ENCODE measurements around the gene CEACAM6. TPM values are rescaled to one million over a fixed set of nuclear protein-coding genes. Genes with fewer than 3 reads are reported as not detected.

The CEACAM6 gene
- total RNA-seq (under 1 TPM in 4 of 7 donors, not detected in 3; 0.10 to 0.84 (median 0.29) TPM), polyA plus RNA-seq (under 1 TPM in 1 of 2 donors, not detected in 1; 0.07 TPM)
- long read RNA-seq, donor 1, result 0 reads
- long read RNA-seq, donor 2, partial matches to known transcripts, result 0 of 1 reads
- long read RNA-seq, donor 2, other reads (novel, unspliced or antisense), result 0 of 1 reads
- long read RNA-seq, donor 3, result 0 reads

- intact Hi-C loops (cut with DNase I), result no loop called here
- H3K4me3 ChIP-seq, result no peak within 1 kb of the TSS
- WGBS, 3 donors, result 33 to 53% (median 34%) methylated on average over 3 of the region's 3 CpGs
- TF ChIP-seq POLR2A (IDR thresholded peaks at IDR 0.05), result no peak
- TF ChIP-seq EP300 (IDR thresholded peaks at IDR 0.05), result no peak
- TF ChIP-seq, protein P1, sequence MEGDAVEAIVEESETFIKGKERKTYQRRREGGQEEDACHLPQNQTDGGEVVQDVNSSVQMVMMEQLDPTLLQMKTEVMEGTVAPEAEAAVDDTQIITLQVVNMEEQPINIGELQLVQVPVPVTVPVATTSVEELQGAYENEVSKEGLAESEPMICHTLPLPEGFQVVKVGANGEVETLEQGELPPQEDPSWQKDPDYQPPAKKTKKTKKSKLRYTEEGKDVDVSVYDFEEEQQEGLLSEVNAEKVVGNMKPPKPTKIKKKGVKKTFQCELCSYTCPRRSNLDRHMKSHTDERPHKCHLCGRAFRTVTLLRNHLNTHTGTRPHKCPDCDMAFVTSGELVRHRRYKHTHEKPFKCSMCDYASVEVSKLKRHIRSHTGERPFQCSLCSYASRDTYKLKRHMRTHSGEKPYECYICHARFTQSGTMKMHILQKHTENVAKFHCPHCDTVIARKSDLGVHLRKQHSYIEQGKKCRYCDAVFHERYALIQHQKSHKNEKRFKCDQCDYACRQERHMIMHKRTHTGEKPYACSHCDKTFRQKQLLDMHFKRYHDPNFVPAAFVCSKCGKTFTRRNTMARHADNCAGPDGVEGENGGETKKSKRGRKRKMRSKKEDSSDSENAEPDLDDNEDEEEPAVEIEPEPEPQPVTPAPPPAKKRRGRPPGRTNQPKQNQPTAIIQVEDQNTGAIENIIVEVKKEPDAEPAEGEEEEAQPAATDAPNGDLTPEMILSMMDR (IDR thresholded peaks at IDR 0.05), result no peak
- no peak for DNase-seq
- no peak within 1 kb of the TSS for H3K27ac ChIP-seq
- H3K27me3 ChIP-seq, result no peaks in the 10 kb centered on the region
- H3K4me1 ChIP-seq (ENCODE audit: insufficient read depth), result no peaks in the 10 kb centered on the region
- no peaks in the 10 kb centered on the region for H3K9me3 ChIP-seq
- H3K36me3 ChIP-seq, result no peaks in the 10 kb centered on the region
Observed at GRCh38 chr19:41755328-41755913, at the start of gene CEACAM6. CEACAM6 (plus strand) TSS chr19:41755530; CDS start chr19:41755639, 109 bp downstream.

- whole genome bisulfite sequencing, 3 donors, result 10 to 13% (median 12%) methylated on average over 26 of the region's 26 CpGs
- intact Hi-C loops (cut with DNase I), result no loop called here
Observed at GRCh38 chr19:41706741-41707501, 48.4 kb upstream of the CEACAM6 start.

DNA sequence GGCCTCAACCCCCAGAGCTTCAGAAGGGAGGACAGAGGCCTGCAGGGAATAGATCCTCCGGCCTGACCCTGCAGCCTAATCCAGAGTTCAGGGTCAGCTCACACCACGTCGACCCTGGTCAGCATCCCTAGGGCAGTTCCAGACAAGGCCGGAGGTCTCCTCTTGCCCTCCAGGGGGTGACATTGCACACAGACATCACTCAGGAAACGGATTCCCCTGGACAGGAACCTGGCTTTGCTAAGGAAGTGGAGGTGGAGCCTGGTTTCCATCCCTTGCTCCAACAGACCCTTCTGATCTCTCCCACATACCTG, 47.9 kb upstream of the CEACAM6 start:
- DNase-seq, result no peak
- H3K36me3 ChIP-seq, result no peaks in the 10 kb centered on the region
- no peaks in the 10 kb centered on the region for H3K9me3 ChIP-seq
- no peak overlapping the region for H3K4me3 ChIP-seq
- TF ChIP-seq EP300 (IDR thresholded peaks at IDR 0.05) (no peak), POLR2A (IDR thresholded peaks at IDR 0.05) (no peak)
- TF ChIP-seq, protein P1 (IDR thresholded peaks at IDR 0.05), result no peak
- WGBS, 3 donors, result 38 to 41% (median 38%) methylated on average over 5 of the region's 5 CpGs
- intact Hi-C loops (cut with DNase I), result no loop called here
- H3K4me1 ChIP-seq (ENCODE audit: insufficient read depth), result no peaks in the 10 kb centered on the region
- no peak overlapping the region for H3K27ac ChIP-seq
- no peaks in the 10 kb centered on the region for H3K27me3 ChIP-seq

More at GRCh38 chr19:41706741-41707501, 48.4 kb upstream of the CEACAM6 start:
- no peaks in the 10 kb centered on the region for H3K27me3 ChIP-seq
- H3K4me1 ChIP-seq (ENCODE audit: insufficient read depth), result no peaks in the 10 kb centered on the region
- H3K4me3 ChIP-seq, result no peak overlapping the region
- no peaks in the 10 kb centered on the region for H3K36me3 ChIP-seq
- no peak for DNase-seq
- no peaks in the 10 kb centered on the region for H3K9me3 ChIP-seq
- no peak for TF ChIP-seq POLR2A (IDR thresholded peaks at IDR 0.05)
- H3K27ac ChIP-seq, result no peak overlapping the region

- no peak overlapping the region for H3K27ac ChIP-seq
- intact Hi-C loops (cut with DNase I), result no loop called here
Observed at GRCh38 chr19:41707871-41708371, 47.4 kb upstream of the CEACAM6 start.

More at GRCh38 chr19:41707871-41708371, 47.4 kb upstream of the CEACAM6 start:
- Histone ChIP-seq H3K4me1 (ENCODE audit: insufficient read depth) (no peaks in the 10 kb centered on the region), H3K27me3 (no peaks in the 10 kb centered on the region), H3K9me3 (no peaks in the 10 kb centered on the region), H3K4me3 (no peak overlapping the region), H3K36me3 (no peaks in the 10 kb centered on the region)
- no peak for DNase-seq
- WGBS, 3 donors, result 70 to 75% (median 71%) methylated on average over 3 to 5 of the region's 5 CpGs
- TF ChIP-seq, protein P1 (IDR thresholded peaks at IDR 0.05), result no peak
- TF ChIP-seq EP300 (IDR thresholded peaks at IDR 0.05) (no peak), POLR2A (IDR thresholded peaks at IDR 0.05) (no peak)

All from ovary (tissue), 10 donors.